K562 (cell line): Measurements from ENCODE around the gene KIAA0930. TPM values are rescaled to one million over a fixed set of nuclear protein-coding genes. Genes with fewer than 3 reads are reported as not detected.
"Not testable (repeated sequence)": the region's sequence is repeated elsewhere in the genome, so short reads cannot be mapped to it uniquely, and the experiment has no call there.

ENCODE experiments used
- ATAC-seq: fragments of 200-7000 bp; cut with Tn5 transposase; 3 replicates; pipeline ENCODE4 v1.9.1; 2020; ENCODE audit warnings: moderate library complexity
- BruUV-seq: library from RNA; stranded (reverse); fragments of 400-500 nt; replicated peaks from 2 replicates; lab custom pipeline; 2021; lab: Mats Ljungman, UMichigan
- CTCF ChIA-PET: fragments of 300-600 bp; formaldehyde crosslinking; extraction: SDS; loops from one replicate; lab custom pipeline; 2021; ENCODE audit warnings: low intra/inter-chr PET ratio; lab: Yijun Ruan, JAX
- POLR2A ChIA-PET: fragments of 300-600, 350-650 bp; sonication (Branson Sonifier 250); formaldehyde crosslinking; extraction: SDS; loops from one replicate; lab custom pipeline; 2021; ENCODE audit warnings: antibody characterized with exemption, inconsistent platforms; lab: Yijun Ruan, JAX
- DNase-seq, 4 experiments: peaks; one replicate each; pipeline versions ENCODE4 v3.0.0 to v3.0.0-alpha.2; 2011 to 2018; ENCODE audit warnings: low spot score in 3 of 4, mixed read lengths in 3 of 4; ENCODE audit errors: extremely low read depth in 1 of 4
- FAIRE-seq: peaks from 2 replicates; lab custom pipeline; 2011; peaks lifted over from hg19 to GRCh38; lab: Jason Lieb, UNC
- H2AFZ ChIP-seq: 2 replicates; pipeline ENCODE4 v1.6.0; 2011; ENCODE audit warnings: low read depth, low read length, control low read depth, inconsistent platforms
- H3K27ac ChIP-seq: fragments of 200-600 bp; 3 replicates; pipeline ENCODE4 v1.8.0; 2011; ENCODE audit warnings: low read depth, mild to moderate bottlenecking, control low read depth, inconsistent platforms, low read length, moderate library complexity, mixed read lengths; ENCODE audit errors: extremely low read depth
- H3K27me3 ChIP-seq, 2 experiments: fragments of 300-600 bp in 1 of 2; 2 replicates in 1 of 2; 3 replicates in 1 of 2; pipeline versions ENCODE4 v1.6.0 to v1.8.0; 2011; ENCODE audit warnings: inconsistent platforms in 2 of 2, low read length in 2 of 2, mild to moderate bottlenecking in 1 of 2, mixed read lengths in 1 of 2, moderate library complexity in 1 of 2; ENCODE audit not compliant: control insufficient read depth in 2 of 2, insufficient read depth in 2 of 2
- H3K36me3 ChIP-seq: fragments of 300-600 bp; 3 replicates; pipeline ENCODE4 v1.8.0; 2011; ENCODE audit warnings: mild to moderate bottlenecking, low read length, inconsistent platforms; ENCODE audit not compliant: control insufficient read depth, insufficient read depth
- H3K4me1 ChIP-seq, 2 experiments: fragments of 200-600 bp in 1 of 2; replicated peaks in 1 of 2; 2 replicates in 1 of 2; 3 replicates in 1 of 2; pipeline versions ENCODE4 v1.5.1 to v1.8.0; 2011; ENCODE audit warnings: inconsistent platforms in 2 of 2, low read length in 2 of 2, mild to moderate bottlenecking in 1 of 2, mixed read lengths in 1 of 2, moderate library complexity in 1 of 2; ENCODE audit not compliant: control insufficient read depth in 2 of 2, insufficient read depth in 2 of 2
- H3K4me2 ChIP-seq: 2 replicates; pipeline ENCODE4 v1.6.1; 2011; ENCODE audit warnings: low read length, control low read depth, inconsistent platforms, mixed read lengths; ENCODE audit not compliant: insufficient read depth
- H3K4me3 ChIP-seq: fragments of 200-600 bp; sonication (generic), shearing (Covaris generic); 2 replicates; pipeline ENCODE4 v1.5.1; 2016; ENCODE audit warnings: control low read depth, inconsistent platforms
- H3K79me2 ChIP-seq: fragments of 200-600 bp; 3 replicates; pipeline ENCODE4 v1.8.0; 2011; ENCODE audit warnings: low read length, inconsistent platforms; ENCODE audit not compliant: control insufficient read depth, insufficient read depth
- H3K9ac ChIP-seq, 2 experiments: 2 replicates each; pipeline versions ENCODE4 v1.6.0 to v1.6.1; 2011; ENCODE audit warnings: low read depth in 2 of 2, low read length in 2 of 2, control low read depth in 1 of 2, inconsistent platforms in 1 of 2, mild to moderate bottlenecking in 1 of 2, mixed read lengths in 1 of 2; ENCODE audit not compliant: insufficient read depth in 1 of 2
- H3K9me1 ChIP-seq: one replicate; pipeline ENCODE4 v1.6.0; 2011; ENCODE audit warnings: inconsistent platforms, mild to moderate bottlenecking, low read length, moderate library complexity; ENCODE audit not compliant: control insufficient read depth, insufficient read depth
- H3K9me3 ChIP-seq: replicated peaks from 2 replicates; pipeline ENCODE4 v1.5.1; 2011; ENCODE audit warnings: low read depth, low read length, inconsistent platforms; ENCODE audit not compliant: control insufficient read depth, insufficient read depth
- H4K20me1 ChIP-seq: replicated peaks from 2 replicates; pipeline ENCODE4 v1.6.1; 2011; ENCODE audit warnings: low read length, inconsistent platforms, mixed read lengths; ENCODE audit not compliant: control insufficient read depth, insufficient read depth
- CSDE1 ChIP-seq, 2 experiments: fragments of 450-650 bp; IDR thresholded peaks; 2 replicates each; pipeline ENCODE4 v1.6.1; 2016; ENCODE audit warnings: mild to moderate bottlenecking in 1 of 2
- ELF4 ChIP-seq: fragments of 450-650 bp; formaldehyde crosslinking; IDR thresholded peaks from 2 replicates; pipeline ENCODE4 v1.4.0; 2022; ENCODE audit warnings: missing genetic modification characterization
- EWSR1 ChIP-seq: fragments of 450-650 bp; IDR thresholded peaks from 2 replicates; pipeline ENCODE4 v1.6.1; 2018; ENCODE audit warnings: borderline replicate concordance, mild to moderate bottlenecking, low read depth, moderate library complexity; ENCODE audit not compliant: partially characterized antibody
- JUN ChIP-seq, 2 experiments: sonication (generic) in 1 of 2; formaldehyde crosslinking in 1 of 2; IDR thresholded peaks; 2 replicates each; pipeline versions ENCODE4 v1.6.1 to v1.8.0; 2012 to 2022; ENCODE audit warnings: borderline replicate concordance in 2 of 2, mild to moderate bottlenecking in 2 of 2, improper control_type of control experiment in 1 of 2, low read depth in 1 of 2, low read length in 1 of 2, missing genetic modification reagents in 1 of 2
- LEF1 ChIP-seq: fragments of 450-650 bp; IDR thresholded peaks from 2 replicates; pipeline ENCODE4 v1.6.1; 2016; ENCODE audit warnings: mild to moderate bottlenecking
- SNAPC5 ChIP-seq: fragments of 250-450 bp; sonication (Bioruptor Pico); IDR thresholded peaks from 2 replicates; pipeline ENCODE4 v1.8.0; 2021; ENCODE audit warnings: moderate library complexity, mild to moderate bottlenecking, inconsistent platforms
- ZBTB17 ChIP-seq: fragments of 450-650 bp; formaldehyde crosslinking; IDR thresholded peaks from 2 replicates; pipeline ENCODE4 v1.4.0; 2020; ENCODE audit warnings: mild to moderate bottlenecking
- ZBTB8A ChIP-seq: fragments of 450-650 bp; IDR thresholded peaks from 2 replicates; pipeline ENCODE4 v1.6.1; 2018; ENCODE audit warnings: mild to moderate bottlenecking, moderate library complexity; ENCODE audit not compliant: partially characterized antibody
- ZNF24 ChIP-seq: fragments of 450-650 bp; IDR thresholded peaks from 2 replicates; pipeline ENCODE4 v1.6.1; 2016
- WGBS: fragments of 100-300 bp; shearing (Covaris generic); methylation state at CpG from one replicate; pipeline ENCODE4 v1.1.6; 2016; ENCODE audit warnings: low coverage, mixed read lengths; ENCODE audit not compliant: insufficient coverage; ENCODE audit errors: missing lambda C conversion rate; 5-methylcytosine and 5-hydroxymethylcytosine counted together
- in situ Hi-C: fragments of 300-500 bp; cut with MboI; formaldehyde crosslinking; loops from 4 replicates; pipeline ENCODE4 v1.15.0; 2018; ENCODE audit warnings: inconsistent platforms, mixed read lengths
- intact Hi-C: fragments of 100-400 bp; cut with micrococcal nuclease; formaldehyde crosslinking; loops from 2 replicates; pipeline ENCODE4 v1.14.2; 2022
- polyA plus RNA-seq, 8 experiments: library from polyadenylated mRNA; depleted of rRNA in 4 of 8; stranded (reverse) in 5 of 8; unstranded in 3 of 8; fragments of >200 nt; fragmentation: Nextera tagmentation in 2 of 8; fragmentation: Illumina TruSeq in 1 of 8; extraction: Ambion mirVana in 2 of 8; extraction: Trizol in 1 of 8; gene quantifications; 2 replicates each; pipeline versions ENCODE4 v1.2.1 to v1.2.3, GENCODE V29; 2011 to 2014; ENCODE audit warnings: inconsistent platforms in 1 of 8, missing spikeins in 1 of 8
- total RNA-seq, 7 experiments: library from RNA; depleted of rRNA in 6 of 7; stranded (reverse); fragments of >200 nt in 6 of 7; fragmentation: Illumina TruSeq in 2 of 7; extraction: Trizol in 2 of 7; gene quantifications; 2 replicates each; pipeline versions ENCODE4 v1.2.1 to v1.2.3, GENCODE V29; 2011 to 2021; ENCODE audit warnings: low replicate concordance in 1 of 7

The KIAA0930 gene
- total and polyA plus RNA-seq, 9 of the 15 experiments (the other 6 are each of a cell fraction or from before 2014, with no cell fraction given): 0.24 to 12.1 (median 6.4) TPM

- H4K20me1 ChIP-seq, H3K79me2 ChIP-seq, BruUV-seq, DNase-seq, H3K36me3 ChIP-seq, H3K9me3 ChIP-seq, H3K4me3 ChIP-seq, H3K9ac ChIP-seq, ATAC-seq, FAIRE-seq, H2AFZ ChIP-seq, H3K27ac ChIP-seq, H3K4me2 ChIP-seq, intact Hi-C loops, H3K9me1 ChIP-seq, H3K27me3 ChIP-seq: not testable (repeated sequence)
- POLR2A ChIA-PET: interaction anchor here (1.0 to 1.2 kb wide), 2 partner anchors 8 to 18 kb away, joined by 3 to 4 read pairs; no protein-coding TSS in a partner anchor
- in situ Hi-C loops: loop anchor here (10.0 kb wide), 2 partner anchors 77 to 1513 kb away; no protein-coding TSS in a partner anchor
- CTCF ChIA-PET: interaction anchor here (0.7 kb wide), 1 partner anchor 18 kb away, joined by 3 read pairs; no protein-coding TSS in a partner anchor
- WGBS: 97% methylated on average over 6 of the region's 9 CpGs
- H3K4me1 ChIP-seq: peaks cover 6 to 13% of the 10 kb centered on the region in 2 experiments; a peak in 4 of 5 replicates
Measured at GRCh38 chr22:45191746-45192145, 48.9 kb downstream of the KIAA0930 start.

DNA sequence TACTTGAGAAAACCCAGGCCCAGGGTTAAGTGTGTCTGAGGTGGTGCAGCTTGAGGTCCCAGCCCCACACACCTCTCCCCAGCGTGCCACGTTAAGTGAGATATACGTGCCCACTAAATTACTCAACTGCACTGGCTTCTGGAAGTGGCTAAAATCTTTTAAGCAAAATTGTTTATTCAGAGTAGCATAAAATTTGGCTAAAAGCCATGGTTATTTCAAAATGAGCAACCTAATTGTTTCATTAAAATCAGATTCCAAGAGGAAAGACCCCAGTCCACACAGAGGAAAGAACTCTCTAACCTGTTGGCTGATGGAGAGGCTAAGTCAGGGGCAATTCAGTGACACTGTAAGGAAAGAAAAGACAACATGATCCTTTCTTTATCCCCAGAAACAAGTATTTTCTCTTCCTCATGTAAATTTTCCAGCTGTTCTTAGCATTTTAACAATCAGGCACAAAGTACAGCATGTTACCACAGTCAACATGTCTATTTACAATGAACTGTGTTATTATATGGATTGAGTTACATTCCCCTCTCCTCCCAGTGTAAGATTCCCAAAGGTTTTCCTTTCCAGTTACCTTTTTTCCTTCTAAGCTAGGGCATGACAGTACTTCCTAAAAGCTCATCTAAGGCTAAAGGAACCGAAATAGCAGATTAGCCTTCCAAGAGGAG is 50.4 kb downstream of the KIAA0930 start:
- 47% methylated on average over 4 of the region's 4 CpGs for WGBS
- Histone ChIP-seq H3K27ac (no peak overlapping the region), H3K4me3 (no peak overlapping the region), H3K4me2 (no peak overlapping the region), H3K27me3 (no peaks in the 10 kb centered on the region), H3K79me2 (no peaks in the 10 kb centered on the region), H3K9me1 (no peaks in the 10 kb centered on the region), H3K36me3 (peaks cover 10% of the 10 kb centered on the region; the same call in 2 of the 3 replicates), H4K20me1 (no peaks in the 10 kb centered on the region), H3K9me3 (no peaks in the 10 kb centered on the region), H2AFZ (no peak overlapping the region), H3K4me1 (peaks cover 6 to 13% of the 10 kb centered on the region in 2 experiments; a peak in 4 of 5 replicates), H3K9ac (no peak overlapping the region)
- no peak for DNase-seq
- ChIA-PET POLR2A (interaction anchor here (1.2 kb wide), 1 partner anchor 17 kb away, joined by 4 read pairs; no protein-coding TSS in a partner anchor), CTCF (no interaction called here)
- FAIRE-seq: no peak
- no TSS peak for BruUV-seq
- in situ Hi-C loops: loop anchor here (10.0 kb wide), 2 partner anchors 76 to 1514 kb away; no protein-coding TSS in a partner anchor
- intact Hi-C loops: no loop called here
- ATAC-seq: no peak
- TF ChIP-seq ZBTB8A (no peak), SNAPC5 (CRISPR knock-in tag) (no peak), ELF4 (CRISPR knock-in tag) (no peak), LEF1 (no peak), ZNF24 (no peak), ZBTB17 (no peak), CSDE1 (IDR thresholded peaks at IDR 0.05) (no peak), JUN (IDR thresholded peaks at IDR 0.05; ENCODE audit: borderline replicate concordance, low read depth, low read length) (no peak), JUN (CRISPR knock-in tag; IDR thresholded peaks at IDR 0.05; ENCODE audit: borderline replicate concordance) (no peak), EWSR1 (no peak)
